HG03575 (cell line): Measurements from ENCODE around the gene EXOC4.

ENCODE experiments used
- ATAC-seq: cut with Tn5 transposase; IDR thresholded peaks from one replicate; pipeline ENCODE4 v1.9.1; 2021; ENCODE audit not compliant: unreplicated experiment, insufficient number of reproducible peaks, low FRiP score; ENCODE audit errors: extremely low read depth

EXOC4 gene

GRCh38 chr7:133445617-133446016 is 192.7 kb downstream of the EXOC4 start:
- no peak for ATAC-seq

GRCh38 chr7:133448012-133448411 is 195.1 kb downstream of the EXOC4 start:
- no peak for ATAC-seq

- no peak for ATAC-seq
These were observed 199.7 kb downstream of the EXOC4 start for GRCh38 chr7:133452577-133452976.

- no peak for ATAC-seq
These were observed 205.8 kb downstream of the EXOC4 start for GRCh38 chr7:133458688-133459087.

- ATAC-seq, result no peak
These were observed 208.5 kb downstream of the EXOC4 start for GRCh38 chr7:133461421-133461820.

- ATAC-seq, result no peak
These were observed 222.8 kb downstream of the EXOC4 start for GRCh38 chr7:133475655-133476054.

- ATAC-seq, result no peak
These were observed 224.9 kb downstream of the EXOC4 start for GRCh38 chr7:133477791-133478190.

- ATAC-seq, result no peak
These were observed 225.8 kb downstream of the EXOC4 start for GRCh38 chr7:133478591-133479135.

- ATAC-seq, result no peak
These were observed 226.7 kb downstream of the EXOC4 start for GRCh38 chr7:133479456-133480065.

- no peak for ATAC-seq
These were observed 228.0 kb downstream of the EXOC4 start for GRCh38 chr7:133480868-133481267.

- ATAC-seq, result no peak
These were observed 228.8 kb downstream of the EXOC4 start for GRCh38 chr7:133481676-133482075.

- ATAC-seq, result no peak
These were observed 229.7 kb downstream of the EXOC4 start for GRCh38 chr7:133482599-133482998.

GRCh38 chr7:133484086-133484485 is 231.2 kb downstream of the EXOC4 start:
- no peak for ATAC-seq

- ATAC-seq, result no peak
These were observed 237.0 kb downstream of the EXOC4 start for GRCh38 chr7:133489906-133490305.

GRCh38 chr7:133491201-133491691 is 238.4 kb downstream of the EXOC4 start:
- ATAC-seq, result no peak

GRCh38 chr7:133491846-133492652 is 239.2 kb downstream of the EXOC4 start:
- ATAC-seq, result no peak

- ATAC-seq, result no peak
These were observed 244.2 kb downstream of the EXOC4 start for GRCh38 chr7:133497061-133497460.

- no peak for ATAC-seq
These were observed 248.9 kb downstream of the EXOC4 start for GRCh38 chr7:133501771-133502170.

GRCh38 chr7:133502498-133502897 is 249.6 kb downstream of the EXOC4 start:
- no peak for ATAC-seq

- no peak for ATAC-seq
These were observed 250.1 kb downstream of the EXOC4 start for GRCh38 chr7:133502972-133503371.
